ENCODE measurements around the gene RAB44. TPM values are rescaled to one million over a fixed set of nuclear protein-coding genes. Genes with fewer than 3 reads are reported as not detected.

RAB44 gene
- total and polyA plus RNA-seq, 2 of the 4 experiments (the other 2 are of a cell fraction): 0.03 TPM; not detected in 1

DNA sequence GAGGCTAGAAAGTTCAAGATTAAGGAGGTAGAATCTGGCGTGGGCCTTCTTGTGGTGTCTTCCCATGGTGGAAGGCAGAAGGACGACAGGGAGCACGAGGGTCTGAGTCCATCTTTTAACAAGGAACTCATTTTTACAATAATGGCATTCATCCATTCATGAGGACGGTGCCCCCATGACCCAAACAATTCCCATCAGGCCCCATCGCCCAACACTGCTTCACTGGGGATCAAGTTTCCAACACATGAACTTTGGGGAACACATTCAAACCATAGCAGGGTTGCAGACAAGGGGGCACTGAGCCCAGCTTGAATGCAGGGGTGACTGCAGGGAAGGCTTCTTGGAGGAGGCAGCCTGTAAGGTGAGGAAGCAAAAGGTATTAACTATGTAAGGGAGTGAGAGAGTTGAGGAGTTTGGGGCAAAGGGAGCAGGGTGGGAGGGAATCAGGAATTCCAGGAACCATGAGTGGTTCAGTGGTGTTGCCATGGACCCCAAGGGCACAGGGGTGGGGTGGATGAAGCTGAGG, 5.5 kb downstream of the RAB44 start:
- no peak overlapping the region for H2BK15ac ChIP-seq (ENCODE audit: low read depth, low read length)
- H2AK9ac ChIP-seq (replicated peaks; ENCODE audit: low read depth, low read length, poor library complexity): no peak overlapping the region
- ATAC-seq (ENCODE audit: low read depth) (no peak), DNase-seq (no peak)
- H3K4me3 ChIP-seq (ENCODE audit: insufficient read depth, low read depth, low read length): no peak overlapping the region
- no peak overlapping the region for H2BK20ac ChIP-seq (ENCODE audit: low read depth, low read length)
- H3K23ac ChIP-seq (ENCODE audit: low read depth, low read length): no peak overlapping the region
- H3K36me3 ChIP-seq (ENCODE audit: control insufficient read depth, insufficient read depth, low read length): no peaks in the 10 kb centered on the region
- H3K56ac ChIP-seq (ENCODE audit: extremely low read depth, insufficient read depth, low read length): no peak overlapping the region
- in situ Hi-C loops (cut with MboI; ENCODE audit: low sequenced_read_pairs) (loop anchor here (5.0 kb wide), 1 partner anchor 49 kb away; no protein-coding TSS in a partner anchor), dilution Hi-C loops (cut with HindIII; ENCODE audit: low sequenced_read_pairs, unreplicated experiment) (no loop called here), intact Hi-C loops (cut with micrococcal nuclease) (no loop called here)
- H3K4ac ChIP-seq (ENCODE audit: low read depth, low read length): no peak overlapping the region
- H3K27me3 ChIP-seq (ENCODE audit: control insufficient read depth, insufficient read depth, low read length): peaks cover 23% of the 10 kb centered on the region
- no peak overlapping the region for H3K18ac ChIP-seq (ENCODE audit: low read depth, low read length)
- H4K5ac ChIP-seq (ENCODE audit: low read depth, low read length): no peak overlapping the region
- no peak overlapping the region for H2AFZ ChIP-seq (replicated peaks; ENCODE audit: low read length, poor library complexity)
- no peak overlapping the region for H3K9ac ChIP-seq (ENCODE audit: low read depth, low read length)
- no peak overlapping the region for H4K91ac ChIP-seq (ENCODE audit: insufficient read depth, low read depth, low read length)
- TF ChIP-seq CEBPB (IDR thresholded peaks at IDR 0.05; ENCODE audit: low read depth, low read length) (no peak), NFE2L2 (IDR thresholded peaks at IDR 0.05; ENCODE audit: low read depth, low read length) (no peak)
- TF ChIP-seq, protein P1, sequence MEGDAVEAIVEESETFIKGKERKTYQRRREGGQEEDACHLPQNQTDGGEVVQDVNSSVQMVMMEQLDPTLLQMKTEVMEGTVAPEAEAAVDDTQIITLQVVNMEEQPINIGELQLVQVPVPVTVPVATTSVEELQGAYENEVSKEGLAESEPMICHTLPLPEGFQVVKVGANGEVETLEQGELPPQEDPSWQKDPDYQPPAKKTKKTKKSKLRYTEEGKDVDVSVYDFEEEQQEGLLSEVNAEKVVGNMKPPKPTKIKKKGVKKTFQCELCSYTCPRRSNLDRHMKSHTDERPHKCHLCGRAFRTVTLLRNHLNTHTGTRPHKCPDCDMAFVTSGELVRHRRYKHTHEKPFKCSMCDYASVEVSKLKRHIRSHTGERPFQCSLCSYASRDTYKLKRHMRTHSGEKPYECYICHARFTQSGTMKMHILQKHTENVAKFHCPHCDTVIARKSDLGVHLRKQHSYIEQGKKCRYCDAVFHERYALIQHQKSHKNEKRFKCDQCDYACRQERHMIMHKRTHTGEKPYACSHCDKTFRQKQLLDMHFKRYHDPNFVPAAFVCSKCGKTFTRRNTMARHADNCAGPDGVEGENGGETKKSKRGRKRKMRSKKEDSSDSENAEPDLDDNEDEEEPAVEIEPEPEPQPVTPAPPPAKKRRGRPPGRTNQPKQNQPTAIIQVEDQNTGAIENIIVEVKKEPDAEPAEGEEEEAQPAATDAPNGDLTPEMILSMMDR (conservative IDR thresholded peaks at IDR 0.05; ENCODE audit: low read depth, low read length): no peak
- 93% methylated on average over 2 of the region's 5 CpGs; no CpG with 5 or more reads in 1 of the 2 experiments for WGBS, 2 experiments (ENCODE audit: extremely low coverage in 2 of 2, insufficient read length in 1 of 2)
- H4K20me1 ChIP-seq (ENCODE audit: insufficient read depth, low read length): no peaks in the 10 kb centered on the region
- H3K9me3 ChIP-seq (ENCODE audit: control insufficient read depth, insufficient read depth, low read length): no peaks in the 10 kb centered on the region
- no peak overlapping the region for H2BK120ac ChIP-seq (ENCODE audit: low read depth, low read length)
- H3K79me1 ChIP-seq (ENCODE audit: low read depth in 1 of 2, low read length in 2 of 2): no peaks in the 10 kb centered on the region
- H3K9me1 ChIP-seq (ENCODE audit: insufficient read depth, low read length): peaks cover 3% of the 10 kb centered on the region; the same call in 1 of the 2 replicates
- POLR2A ChIA-PET (ENCODE audit: unreplicated experiment): no interaction called here
- H4K8ac ChIP-seq (ENCODE audit: low read depth in 2 of 2, low read length in 2 of 2): no peak overlapping the region
- no peak overlapping the region for H3K4me2 ChIP-seq (ENCODE audit: low read depth, low read length)
- no TSS peak for BruUV-seq (replicated peaks)
- H3K4me1 ChIP-seq (ENCODE audit: control insufficient read depth, insufficient read depth, low read length): no peaks in the 10 kb centered on the region
- H3K27ac ChIP-seq (ENCODE audit: insufficient read depth, low read length): no peak overlapping the region
- H3K14ac ChIP-seq (replicated peaks; ENCODE audit: low read depth, low read length): no peak overlapping the region
- H2AK5ac ChIP-seq (ENCODE audit: low read depth, low read length): no peak overlapping the region
- H2BK5ac ChIP-seq (ENCODE audit: low read depth, low read length, poor library complexity, severe bottlenecking): no peak overlapping the region
- CTCF ChIA-PET: no interaction called here

Data from IMR-90 (cell line).